H1 (cell line): Measurements from ENCODE around the gene SSX2IP. TPM values are rescaled to one million over a fixed set of nuclear protein-coding genes. Genes with fewer than 3 reads are reported as not detected.

Experiments
- CTCF ChIA-PET: fragments of 300-600 bp; sonication (Branson Sonifier 250); formaldehyde crosslinking; loops from one replicate; lab custom pipeline; 2021; ENCODE audit not compliant: partially characterized antibody; lab: Charles Lee
- POLR2A ChIA-PET: fragments of 300-600 bp; sonication (Branson Sonifier 250); formaldehyde crosslinking; loops from one replicate; lab custom pipeline; 2021; ENCODE audit warnings: inconsistent platforms; ENCODE audit not compliant: partially characterized antibody; lab: Charles Lee
- DNase-seq, 2 experiments: peaks; one replicate each; pipeline versions ENCODE4 v3.0.0 to v3.0.0-alpha.2; 2010 to 2022; ENCODE audit warnings: low spot score in 2 of 2, low read depth in 1 of 2, mixed read lengths in 1 of 2
- FAIRE-seq: peaks from 2 replicates; lab custom pipeline; 2011; peaks lifted over from hg19 to GRCh38; lab: Jason Lieb, UNC
- H2AFZ ChIP-seq: 2 replicates; pipeline ENCODE4 v1.8.1; 2012; ENCODE audit warnings: low read length, inconsistent platforms
- H2AK5ac ChIP-seq: 2 replicates; pipeline ENCODE4 v1.6.1; 2013; ENCODE audit warnings: low read depth, low read length
- H2BK120ac ChIP-seq: replicated peaks from 2 replicates; pipeline ENCODE3; 2013; ENCODE audit warnings: low read depth, low read length, inconsistent platforms
- H2BK12ac ChIP-seq: 2 replicates; pipeline ENCODE4 v1.6.1; 2013; ENCODE audit warnings: low read depth, low read length
- H2BK15ac ChIP-seq: 2 replicates; pipeline ENCODE4 v1.6.1; 2013; ENCODE audit warnings: low read length
- H2BK20ac ChIP-seq: 2 replicates; pipeline ENCODE4 v1.6.1; 2013; ENCODE audit warnings: low read length
- H2BK5ac ChIP-seq: 2 replicates; pipeline ENCODE4 v1.6.1; 2013; ENCODE audit warnings: low read depth, low read length
- H3K14ac ChIP-seq: 2 replicates; pipeline ENCODE4 v1.6.1; 2013; ENCODE audit warnings: inconsistent platforms; ENCODE audit not compliant: insufficient read length
- H3K18ac ChIP-seq: 2 replicates; pipeline ENCODE4 v1.6.1; 2013; ENCODE audit warnings: low read length; ENCODE audit errors: extremely low read depth
- H3K23ac ChIP-seq: 2 replicates; pipeline ENCODE4 v1.6.1; 2013; ENCODE audit warnings: inconsistent platforms; ENCODE audit not compliant: insufficient read length
- H3K23me2 ChIP-seq: 2 replicates; pipeline ENCODE4 v1.6.1; 2013; ENCODE audit warnings: low read depth, low read length
- H3K27ac ChIP-seq: 2 replicates; pipeline ENCODE4 v1.6.1; 2011; ENCODE audit warnings: low read depth, low read length, inconsistent platforms
- H3K27me3 ChIP-seq, 4 experiments: replicated peaks in 1 of 4; 1 replicate in 1 of 4; 2 replicates in 3 of 4; pipeline versions ENCODE4 v1.6.1 to v1.8.1; 2011 to 2013; ENCODE audit warnings: low read length in 3 of 4, mild to moderate bottlenecking in 3 of 4, inconsistent platforms in 2 of 4, mixed read lengths in 2 of 4, moderate library complexity in 1 of 4; ENCODE audit not compliant: control insufficient read depth in 3 of 4, insufficient read depth in 3 of 4; ENCODE audit errors: extremely low read depth in 1 of 4
- H3K36me3 ChIP-seq, 4 experiments: 2 replicates each; pipeline versions ENCODE4 v1.6.1 to v1.8.1; 2011 to 2013; ENCODE audit warnings: mild to moderate bottlenecking in 4 of 4, low read length in 3 of 4, moderate library complexity in 2 of 4, control low read depth in 1 of 4, inconsistent platforms in 1 of 4; ENCODE audit not compliant: insufficient read depth in 4 of 4, control insufficient read depth in 2 of 4
- H3K4ac ChIP-seq: replicated peaks from 2 replicates; pipeline ENCODE3; 2013; ENCODE audit warnings: low read length, low read depth, mixed read lengths, inconsistent platforms; ENCODE audit not compliant: insufficient read length
- H3K4me1 ChIP-seq, 4 experiments: replicated peaks in 1 of 4; 1 replicate in 1 of 4; 2 replicates in 3 of 4; pipeline versions ENCODE4 v1.6.1 to v1.8.1; 2011 to 2013; ENCODE audit warnings: low read length in 3 of 4, inconsistent platforms in 2 of 4, mixed read lengths in 1 of 4; ENCODE audit not compliant: insufficient read depth in 4 of 4, control insufficient read depth in 3 of 4
- H3K4me2 ChIP-seq, 2 experiments: 2 replicates each; pipeline versions ENCODE4 v1.6.1 to v1.8.1; 2011 to 2013; ENCODE audit warnings: low read depth in 2 of 2, low read length in 2 of 2, control low read depth in 1 of 2, inconsistent platforms in 1 of 2, mild to moderate bottlenecking in 1 of 2; ENCODE audit not compliant: insufficient read depth in 1 of 2
- H3K4me3 ChIP-seq, 4 experiments: fragments of 200-600, 300-600 bp in 1 of 4; sonication (generic), shearing (Covaris generic), sonication (Bioruptor Twin) in 1 of 4; 2 replicates each; pipeline versions ENCODE4 v1.5.1 to v1.8.1; 2011 to 2016; ENCODE audit warnings: low read length in 4 of 4, low read depth in 3 of 4, control low read depth in 2 of 4, inconsistent platforms in 2 of 4, mild to moderate bottlenecking in 2 of 4, mixed read lengths in 1 of 4, moderate library complexity in 1 of 4; ENCODE audit not compliant: insufficient read depth in 2 of 4; ENCODE audit errors: extremely low read depth in 1 of 4
- H3K56ac ChIP-seq: replicated peaks from 2 replicates; pipeline ENCODE3; 2013; ENCODE audit warnings: low read depth, mild to moderate bottlenecking, mixed read lengths, low read length, inconsistent platforms; ENCODE audit not compliant: insufficient read length
- H3K79me1 ChIP-seq: 2 replicates; pipeline ENCODE4 v1.6.1; 2013; ENCODE audit warnings: low read depth, low read length, control low read depth
- H3K79me2 ChIP-seq, 2 experiments: 2 replicates each; pipeline versions ENCODE4 v1.6.1 to v1.8.1; 2012 to 2013; ENCODE audit warnings: low read length in 2 of 2, mild to moderate bottlenecking in 2 of 2, inconsistent platforms in 1 of 2; ENCODE audit not compliant: insufficient read depth in 2 of 2, control insufficient read depth in 1 of 2
- H3K9ac ChIP-seq, 4 experiments: replicated peaks in 1 of 4; 1 replicate in 1 of 4; 2 replicates in 3 of 4; pipeline versions ENCODE4 v1.6.1 to v1.8.1; 2011 to 2013; ENCODE audit warnings: low read depth in 3 of 4, low read length in 3 of 4, control low read depth in 2 of 4, mild to moderate bottlenecking in 2 of 4, moderate library complexity in 2 of 4, inconsistent platforms in 1 of 4; ENCODE audit errors: extremely low read depth in 1 of 4
- H3K9me3 ChIP-seq, 2 experiments: 2 replicates each; pipeline versions ENCODE4 v1.6.1 to v1.8.1; 2012 to 2013; ENCODE audit warnings: mild to moderate bottlenecking in 2 of 2, moderate library complexity in 2 of 2, control low read depth in 1 of 2, inconsistent platforms in 1 of 2, low read depth in 1 of 2, low read length in 1 of 2, mixed read lengths in 1 of 2; ENCODE audit not compliant: insufficient read depth in 2 of 2
- H4K20me1 ChIP-seq, 2 experiments: replicated peaks in 1 of 2; 2 replicates each; pipeline versions ENCODE3 to v1.8.1; 2011 to 2013; ENCODE audit warnings: inconsistent platforms in 2 of 2, low read length in 2 of 2, mild to moderate bottlenecking in 1 of 2; ENCODE audit not compliant: insufficient read depth in 2 of 2, control insufficient read depth in 1 of 2
- H4K5ac ChIP-seq: 2 replicates; pipeline ENCODE4 v1.6.1; 2013; ENCODE audit warnings: low read length, low read depth, mixed read lengths, inconsistent platforms; ENCODE audit not compliant: insufficient read length
- H4K8ac ChIP-seq: 2 replicates; pipeline ENCODE4 v1.8.0; 2013; ENCODE audit warnings: mild to moderate bottlenecking, moderate library complexity, low read length, inconsistent platforms; ENCODE audit not compliant: insufficient read depth; ENCODE audit errors: extremely low read depth
- H4K91ac ChIP-seq: replicated peaks from 2 replicates; pipeline ENCODE3; 2013; ENCODE audit warnings: low read length, mixed read lengths, inconsistent platforms; ENCODE audit not compliant: insufficient read length
- FOSL1 ChIP-seq: IDR thresholded peaks from 2 replicates; pipeline ENCODE4 v1.6.1; 2011; ENCODE audit warnings: mild to moderate bottlenecking, low read depth, low read length, moderate library complexity; ENCODE audit not compliant: insufficient read depth
- WGBS, 2 experiments: shearing (Covaris generic) in 1 of 2; methylation state at CpG; one replicate each; pipeline versions ENCODE4 v1.1.6 to v1.1.7; 2013 to 2015; ENCODE audit warnings: low lambda C conversion rate in 2 of 2, mixed read lengths in 2 of 2, inconsistent platforms in 1 of 2, low coverage in 1 of 2, missing lambda C conversion rate in 1 of 2; ENCODE audit not compliant: insufficient replicate concordance in 2 of 2, insufficient coverage in 1 of 2, insufficient read length in 1 of 2; ENCODE audit errors: extremely low coverage in 1 of 2, missing lambda C conversion rate in 1 of 2; 5-methylcytosine and 5-hydroxymethylcytosine counted together
- polyA plus RNA-seq, 7 experiments: library from polyadenylated mRNA; depleted of rRNA in 3 of 7; stranded (reverse) in 5 of 7; unstranded in 2 of 7; fragments of >200 nt in 5 of 7; fragments of 200-250 nt in 2 of 7; gene quantifications; 1 replicate in 5 of 7; 2 replicates in 1 of 7; 4 replicates in 1 of 7; pipeline versions ENCODE4 v1.2.1 to v1.2.3, GENCODE V29; 2011 to 2013; ENCODE audit warnings: missing spikeins in 2 of 7, mixed read lengths in 2 of 7
- total RNA-seq: library from RNA; stranded (reverse); fragmentation: NEBNext Ultra II Directional; extraction: Animal tissue kit (Norgen Biotek cat#: 25700); gene quantifications from 2 replicates; pipeline ENCODE4 v1.2.1, GENCODE V29; 2021

Gene SSX2IP
- total and polyA plus RNA-seq, 2 of the 8 experiments (the other 6 are each of a cell fraction or from before 2014, with no cell fraction given), result 4.0 to 31.3 TPM

DNA sequence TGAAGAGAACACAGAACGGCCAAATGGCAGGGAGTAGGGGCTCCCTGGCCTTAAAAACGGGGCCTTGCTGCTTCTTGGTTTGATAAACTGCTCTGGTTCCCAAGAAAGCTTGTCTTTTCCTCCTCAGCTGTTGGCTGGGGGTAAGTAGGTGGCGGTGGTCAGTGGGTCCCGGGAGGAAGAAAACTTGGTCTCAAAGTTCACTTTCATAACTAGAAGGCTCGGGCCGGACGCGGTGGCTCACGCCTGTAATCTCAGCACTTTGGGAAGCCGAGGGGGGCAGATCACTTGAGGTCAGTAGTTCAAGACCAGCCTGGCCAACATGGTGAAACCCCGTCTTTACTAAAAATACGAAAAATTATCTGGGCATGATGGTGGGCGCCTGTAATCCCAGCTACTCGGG lies 68.7 kb downstream of the SSX2IP start:
- no peaks in the 10 kb centered on the region for H3K36me3 ChIP-seq
- no peak overlapping the region for H3K56ac ChIP-seq
- H3K23ac ChIP-seq, result no peak overlapping the region
- no peak overlapping the region for H4K5ac ChIP-seq
- no peak overlapping the region for H3K18ac ChIP-seq
- ChIA-PET POLR2A (no interaction called here), CTCF (interaction anchor here (0.7 to 2.2 kb wide), 13 partner anchors 11 to 176 kb away, joined by 3 to 7 read pairs (median 3); partner anchors contain the start of genes GNG5 and SPATA1)
- H3K27me3 ChIP-seq, result no peaks in the 10 kb centered on the region
- no peak overlapping the region for H2BK20ac ChIP-seq
- no peak overlapping the region for H4K91ac ChIP-seq
- DNase-seq, result no peak
- H2AFZ ChIP-seq, result no peak overlapping the region
- whole genome bisulfite sequencing, 2 experiments, result 92% methylated on average over 14 of the region's 14 CpGs; no CpG with 5 or more reads in 1 of the 2 experiments
- no peak for FAIRE-seq
- H4K8ac ChIP-seq, result no peak overlapping the region
- no peak overlapping the region for H2BK12ac ChIP-seq
- H3K9ac ChIP-seq, result no peak overlapping the region
- H3K4me3 ChIP-seq, result no peak overlapping the region
- no peak overlapping the region for H3K27ac ChIP-seq
- no peak overlapping the region for H3K4ac ChIP-seq
- no peaks in the 10 kb centered on the region for H3K79me1 ChIP-seq
- no peaks in the 10 kb centered on the region for H4K20me1 ChIP-seq
- TF ChIP-seq FOSL1, result no peak
- H3K4me2 ChIP-seq, result no peak overlapping the region
- H3K79me2 ChIP-seq, result no peaks in the 10 kb centered on the region
- no peak overlapping the region for H2AK5ac ChIP-seq
- H2BK5ac ChIP-seq, result no peak overlapping the region
- no peak overlapping the region for H3K14ac ChIP-seq
- H3K4me1 ChIP-seq, result peaks cover 0 to 3% (median 0%) of the 10 kb centered on the region in 4 experiments; a peak in 1 of 7 replicates
- no peak overlapping the region for H2BK15ac ChIP-seq
- no peaks in the 10 kb centered on the region for H3K9me3 ChIP-seq
- H2BK120ac ChIP-seq, result no peak overlapping the region
- H3K23me2 ChIP-seq, result no peaks in the 10 kb centered on the region; the same call in 1 of the 2 replicates
